AG04449 (cell line): ENCODE results near the gene ACTN2.

ENCODE experiments used
- CTCF ChIA-PET: fragments of 350-600 bp; formaldehyde crosslinking; extraction: SDS; loops from one replicate; lab custom pipeline; 2021; ENCODE audit warnings: antibody characterized with exemption; lab: Yijun Ruan, JAX
- POLR2A ChIA-PET: fragments of 400-600, 350-600 bp; formaldehyde crosslinking; extraction: SDS; loops from one replicate; lab custom pipeline; 2020; ENCODE audit warnings: antibody characterized with exemption, inconsistent platforms; lab: Yijun Ruan, JAX
- DNase-seq: peaks from one replicate; pipeline ENCODE4 v3.0.0-alpha.2; 2010; ENCODE audit warnings: low read depth, low spot score
- H3K4me3 ChIP-seq: 2 replicates; pipeline ENCODE4 v1.5.1; 2011; ENCODE audit warnings: low read depth, mild to moderate bottlenecking, control low read depth, low read length
- CTCF ChIP-seq: IDR thresholded peaks from one replicate; pipeline ENCODE4 v1.5.1; 2011; ENCODE audit warnings: mild to moderate bottlenecking, moderate library complexity, low read length, control low read depth, inconsistent platforms; ENCODE audit not compliant: insufficient read depth; ENCODE audit errors: missing control alignments

Gene ACTN2

GRCh38 chr1:236688705-236689104 is 2.4 kb downstream of the ACTN2 start:
- ChIA-PET POLR2A (no interaction called here), CTCF (no interaction called here)
- no peak overlapping the region for H3K4me3 ChIP-seq
- DNase-seq = no peak
- no peak for TF ChIP-seq CTCF

- ChIA-PET CTCF (no interaction called here), POLR2A (interaction anchor here (0.7 kb wide), 1 partner anchor 76 kb away, joined by 3 read pairs; no protein-coding TSS in a partner anchor)
- TF ChIP-seq CTCF = no peak
- DNase-seq = no peak
- H3K4me3 ChIP-seq = no peak overlapping the region
Measured at GRCh38 chr1:236689713-236690569, 3.6 kb downstream of the ACTN2 start.

- no peak for DNase-seq
- H3K4me3 ChIP-seq = no peak overlapping the region
- TF ChIP-seq CTCF = no peak
- POLR2A ChIA-PET = no interaction called here
- CTCF ChIA-PET = no interaction called here
Measured at GRCh38 chr1:236691348-236691747, 5.0 kb downstream of the ACTN2 start.

GRCh38 chr1:236692128-236692527 is 5.8 kb downstream of the ACTN2 start:
- no peak for TF ChIP-seq CTCF
- POLR2A ChIA-PET = no interaction called here
- CTCF ChIA-PET = no interaction called here
- DNase-seq = no peak
- no peak overlapping the region for H3K4me3 ChIP-seq

- TF ChIP-seq CTCF = no peak
- no peak for DNase-seq
- POLR2A ChIA-PET = no interaction called here
- H3K4me3 ChIP-seq = no peak overlapping the region
- CTCF ChIA-PET = no interaction called here
Measured at GRCh38 chr1:236692742-236693141, 6.4 kb downstream of the ACTN2 start.

GRCh38 chr1:236699366-236699765 is 13.1 kb downstream of the ACTN2 start:
- ChIA-PET POLR2A (no interaction called here), CTCF (no interaction called here)
- no peak for DNase-seq
- no peak for TF ChIP-seq CTCF
- no peak overlapping the region for H3K4me3 ChIP-seq
